ENCODE data around the gene ROBO4. TPM values are rescaled to one million over a fixed set of nuclear protein-coding genes. Genes with fewer than 3 reads are reported as not detected.

Gene ROBO4
- total RNA-seq, 1 donor from 2014 or later = not detected

DNA sequence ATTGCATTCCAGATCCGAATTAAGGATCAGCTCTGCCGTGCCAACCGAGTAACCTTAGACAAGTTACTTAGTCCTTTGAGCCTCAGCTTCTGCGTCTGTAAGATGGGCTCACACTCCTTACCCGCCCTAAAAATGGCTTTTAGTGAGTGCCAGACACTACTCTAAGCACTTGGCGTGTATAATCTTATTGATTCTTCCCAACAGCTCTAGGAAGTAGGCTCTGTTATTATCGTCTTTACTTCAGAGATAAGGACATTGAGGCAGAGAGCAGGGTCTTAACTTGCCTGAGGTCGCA lies 54.1 kb downstream of the ROBO4 start:
- intact Hi-C loops (cut with micrococcal nuclease) = loop anchor here (1.0 kb wide), 1 partner anchor 21 kb away; no protein-coding TSS in a partner anchor
- H3K4me3 Mint-ChIP-seq = no peak overlapping the region
- peaks cover 90% of the 10 kb centered on the region for H3K27me3 Mint-ChIP-seq

GRCh38 chr11:124842305-124842704 lies 55.4 kb downstream of the ROBO4 start:
- Mint-ChIP-seq H3K9me3 (no peaks in the 10 kb centered on the region), H3K4me3 (no peak overlapping the region), H3K36me3 (ENCODE audit: low read depth) (no peaks in the 10 kb centered on the region), H3K27me3 (peaks cover 89% of the 10 kb centered on the region), H3K27ac (no peak overlapping the region), H3K4me1 (peaks cover 6% of the 10 kb centered on the region)
- DNase-seq = no peak
- intact Hi-C loops (cut with micrococcal nuclease) = no loop called here

More for the DNA sequence above, 54.1 kb downstream of the ROBO4 start:
- no peak for DNase-seq
- Mint-ChIP-seq H3K9me3 (no peaks in the 10 kb centered on the region), H3K27ac (no peak overlapping the region), H3K36me3 (ENCODE audit: low read depth) (no peaks in the 10 kb centered on the region), H3K4me1 (peaks cover 6% of the 10 kb centered on the region)

DNA sequence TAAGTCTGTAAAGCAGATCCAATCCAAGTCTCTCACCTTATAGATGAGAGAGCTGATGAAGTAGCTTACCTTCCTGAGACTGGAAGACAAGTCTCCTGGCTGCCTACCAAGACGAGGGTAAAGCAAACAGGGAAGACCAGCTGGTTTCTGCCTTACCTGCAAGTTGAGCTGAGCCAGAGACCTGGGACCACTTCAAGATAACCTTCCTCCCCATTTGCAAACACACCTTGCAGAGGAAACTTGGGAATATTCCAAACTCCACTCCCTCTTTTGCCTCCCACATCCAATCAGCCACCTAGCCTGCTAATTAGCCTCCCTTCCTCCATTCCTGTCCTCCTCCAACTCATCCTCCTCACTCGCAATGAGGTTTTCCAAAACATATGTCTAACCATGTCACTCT lies 55.8 kb downstream of the ROBO4 start:
- intact Hi-C loops (cut with micrococcal nuclease) = no loop called here
- no peaks in the 10 kb centered on the region for H3K36me3 Mint-ChIP-seq (ENCODE audit: low read depth)
- no peaks in the 10 kb centered on the region for H3K9me3 Mint-ChIP-seq
- H3K4me3 Mint-ChIP-seq = no peak overlapping the region
- H3K27me3 Mint-ChIP-seq = peaks cover 89% of the 10 kb centered on the region
- H3K27ac Mint-ChIP-seq = no peak overlapping the region
- H3K4me1 Mint-ChIP-seq = peaks cover 8% of the 10 kb centered on the region
- DNase-seq = no peak

DNA sequence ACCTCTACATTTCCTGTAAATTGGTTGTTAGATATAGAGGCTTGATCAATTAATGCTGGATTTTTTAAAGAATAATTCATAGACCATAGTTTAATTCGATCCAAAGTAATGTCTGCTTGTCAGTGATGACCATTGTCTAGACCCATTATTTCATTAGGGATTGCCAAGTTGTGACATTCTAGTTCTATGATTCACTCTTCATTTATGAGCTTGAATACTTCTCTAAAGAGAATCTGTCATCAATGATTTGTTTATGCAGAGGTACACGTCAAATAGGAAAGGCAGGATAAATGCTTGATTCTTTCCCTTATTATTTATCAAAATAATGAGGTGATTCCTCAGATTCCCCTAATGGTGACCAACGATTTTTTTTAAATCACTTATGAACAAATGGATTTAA lies 56.5 kb downstream of the ROBO4 start:
- Mint-ChIP-seq H3K9me3 (no peaks in the 10 kb centered on the region), H3K27me3 (peaks cover 85% of the 10 kb centered on the region), H3K27ac (no peak overlapping the region), H3K4me1 (peaks cover 11% of the 10 kb centered on the region), H3K4me3 (no peak overlapping the region), H3K36me3 (ENCODE audit: low read depth) (no peaks in the 10 kb centered on the region)
- intact Hi-C loops (cut with micrococcal nuclease) = no loop called here
- DNase-seq = no peak

GRCh38 chr11:124840666-124841065 lies 57.0 kb downstream of the ROBO4 start:
- DNase-seq = no peak
- no peak overlapping the region for H3K27ac Mint-ChIP-seq
- intact Hi-C loops (cut with micrococcal nuclease) = no loop called here
- H3K27me3 Mint-ChIP-seq = peaks cover 83% of the 10 kb centered on the region
- H3K9me3 Mint-ChIP-seq = no peaks in the 10 kb centered on the region
- no peaks in the 10 kb centered on the region for H3K36me3 Mint-ChIP-seq (ENCODE audit: low read depth)
- peaks cover 13% of the 10 kb centered on the region for H3K4me1 Mint-ChIP-seq
- no peak overlapping the region for H3K4me3 Mint-ChIP-seq

DNA sequence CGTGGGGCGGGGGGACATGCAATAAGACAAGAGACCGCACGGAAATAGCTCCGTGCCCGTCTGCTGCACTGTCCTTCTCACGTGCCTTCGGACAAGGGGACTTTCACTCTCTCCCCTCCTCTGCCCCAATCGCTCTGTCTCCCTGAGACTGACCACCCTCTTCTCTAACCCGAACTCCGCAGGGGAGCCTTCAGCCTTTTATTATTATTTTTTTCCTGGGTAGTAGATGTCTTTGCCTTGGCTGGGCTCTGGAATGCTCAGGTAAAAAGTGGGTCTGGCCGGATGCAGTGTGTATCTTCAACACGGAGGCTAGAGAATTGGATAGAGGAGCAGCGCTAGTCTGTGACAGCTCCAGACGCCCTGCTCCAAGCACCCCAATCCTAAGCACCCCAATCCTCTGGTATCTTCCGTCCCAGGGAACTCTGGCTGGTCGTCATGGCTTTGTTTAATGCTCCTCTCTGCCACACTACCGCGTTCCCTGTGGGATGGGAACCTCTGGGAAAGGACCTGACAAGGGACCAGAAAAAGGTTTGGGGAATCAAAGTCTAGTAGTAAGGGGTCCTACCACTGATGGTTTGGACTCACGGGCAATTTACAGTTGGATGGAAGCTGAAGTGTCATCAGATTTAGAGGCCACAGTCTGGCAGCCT lies 57.6 kb downstream of the ROBO4 start:
- Mint-ChIP-seq H3K9me3 (no peaks in the 10 kb centered on the region), H3K4me1 (peaks cover 13% of the 10 kb centered on the region), H3K27me3 (peaks cover 79% of the 10 kb centered on the region), H3K4me3 (peak overlapping the region; percentile 55), H3K36me3 (ENCODE audit: low read depth) (no peaks in the 10 kb centered on the region), H3K27ac (no peak overlapping the region)
- intact Hi-C loops (cut with micrococcal nuclease) = no loop called here
- DNase-seq = no peak

- peak; percentile 57 for DNase-seq
- Mint-ChIP-seq H3K4me1 (peaks cover 13% of the 10 kb centered on the region), H3K9me3 (no peaks in the 10 kb centered on the region), H3K27me3 (peaks cover 77% of the 10 kb centered on the region), H3K36me3 (ENCODE audit: low read depth) (no peaks in the 10 kb centered on the region), H3K27ac (no peak overlapping the region), H3K4me3 (peak overlapping the region; percentile 55)
- intact Hi-C loops (cut with micrococcal nuclease) = no loop called here
Measured at GRCh38 chr11:124839128-124839971, 58.3 kb downstream of the ROBO4 start.

DNA sequence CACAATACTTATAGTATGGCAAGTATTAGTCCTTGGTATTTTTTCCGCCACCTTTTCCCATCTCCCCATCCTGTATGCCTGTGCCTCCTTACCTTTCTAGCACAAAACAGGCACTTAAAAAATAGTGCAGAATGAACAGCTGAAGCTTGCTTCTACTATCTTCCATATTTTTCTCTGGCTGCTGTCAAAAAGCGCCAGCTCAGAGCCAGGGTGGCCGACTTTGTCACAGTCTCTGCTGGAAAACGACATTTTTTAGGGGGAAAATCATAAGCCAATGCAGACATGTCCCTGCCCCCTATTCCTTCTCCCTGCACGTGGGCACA lies 58.9 kb downstream of the ROBO4 start:
- peaks cover 13% of the 10 kb centered on the region for H3K4me1 Mint-ChIP-seq
- H3K27me3 Mint-ChIP-seq = peaks cover 75% of the 10 kb centered on the region
- H3K27ac Mint-ChIP-seq = no peak overlapping the region
- no peak overlapping the region for H3K4me3 Mint-ChIP-seq
- intact Hi-C loops (cut with micrococcal nuclease) = no loop called here
- no peaks in the 10 kb centered on the region for H3K9me3 Mint-ChIP-seq
- no peaks in the 10 kb centered on the region for H3K36me3 Mint-ChIP-seq (ENCODE audit: low read depth)
- DNase-seq = no peak

DNA sequence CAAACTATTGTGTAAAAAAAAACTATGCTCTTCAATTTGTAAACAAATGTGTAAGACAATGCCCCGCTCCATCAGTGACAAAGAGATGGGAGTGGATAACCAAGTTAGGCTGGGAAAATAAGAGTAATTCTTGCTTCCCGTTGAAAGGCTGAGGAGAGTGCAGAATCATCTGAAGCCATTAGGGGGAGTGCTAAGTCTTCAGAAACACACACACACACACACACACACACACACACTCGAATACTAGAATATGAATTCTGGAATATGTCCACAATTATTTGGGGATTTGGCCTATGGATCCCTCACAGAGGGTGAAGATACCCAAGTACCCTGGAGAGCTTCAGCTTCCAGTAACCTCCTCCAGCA lies 60.2 kb downstream of the ROBO4 start:
- no peak overlapping the region for H3K27ac Mint-ChIP-seq
- peaks cover 74% of the 10 kb centered on the region for H3K27me3 Mint-ChIP-seq
- no peaks in the 10 kb centered on the region for H3K9me3 Mint-ChIP-seq
- no peak overlapping the region for H3K4me3 Mint-ChIP-seq
- H3K36me3 Mint-ChIP-seq (ENCODE audit: low read depth) = no peaks in the 10 kb centered on the region
- intact Hi-C loops (cut with micrococcal nuclease) = loop anchor here (1.0 to 2.0 kb wide), 6 partner anchors 29 to 193 kb away; partner anchors contain the start of gene MSANTD2
- peak; percentile 64 for DNase-seq
- peaks cover 13% of the 10 kb centered on the region for H3K4me1 Mint-ChIP-seq

- H3K4me1 Mint-ChIP-seq = peaks cover 13% of the 10 kb centered on the region
- no peak for DNase-seq
- H3K27me3 Mint-ChIP-seq = peaks cover 65% of the 10 kb centered on the region
- intact Hi-C loops (cut with micrococcal nuclease) = loop anchor here (2.0 kb wide), 1 partner anchor 35 kb away; the partner anchor contains the start of gene MSANTD2
- H3K9me3 Mint-ChIP-seq = no peaks in the 10 kb centered on the region
- H3K4me3 Mint-ChIP-seq = peak overlapping the region; percentile 76
- no peak overlapping the region for H3K27ac Mint-ChIP-seq
- no peaks in the 10 kb centered on the region for H3K36me3 Mint-ChIP-seq (ENCODE audit: low read depth)
Measured at GRCh38 chr11:124835918-124836317, 61.7 kb downstream of the ROBO4 start.

DNA sequence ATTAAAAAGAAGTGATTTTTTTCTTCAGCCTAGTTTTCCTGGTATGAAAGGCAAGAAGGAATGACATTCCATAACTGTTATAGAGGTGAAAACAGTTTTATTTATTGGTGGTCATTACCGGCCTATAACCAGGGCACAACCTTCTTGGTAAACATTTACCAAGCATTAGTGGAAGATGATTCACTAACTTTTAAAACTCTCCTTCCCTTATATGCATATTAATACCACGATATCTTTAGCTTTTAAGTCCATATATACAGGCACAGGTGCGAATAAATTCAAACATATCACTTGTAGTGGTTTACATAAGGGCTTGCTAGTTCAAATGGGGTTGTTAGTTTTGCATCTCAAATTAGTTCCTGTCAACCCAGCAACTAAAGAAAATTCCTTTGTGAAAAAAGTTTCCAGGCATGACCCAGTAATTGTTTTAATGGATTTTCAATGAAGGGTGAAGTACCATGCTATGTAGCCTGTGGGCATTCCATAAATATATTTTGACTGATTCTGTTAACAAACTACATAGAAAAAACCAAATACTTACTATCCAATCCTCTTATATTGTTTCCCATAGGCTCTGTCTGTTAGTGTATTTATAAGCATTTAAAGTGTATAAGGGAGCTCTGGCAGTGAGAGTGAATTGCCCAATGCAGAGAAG lies 63.0 kb downstream of the ROBO4 start:
- peaks cover 59% of the 10 kb centered on the region for H3K27me3 Mint-ChIP-seq

More for the DNA sequence above, 63.0 kb downstream of the ROBO4 start:
- no peak overlapping the region for H3K4me3 Mint-ChIP-seq
- no peaks in the 10 kb centered on the region for H3K36me3 Mint-ChIP-seq (ENCODE audit: low read depth)
- DNase-seq = no peak
- intact Hi-C loops (cut with micrococcal nuclease) = no loop called here
- H3K27ac Mint-ChIP-seq = no peak overlapping the region
- peaks cover 8% of the 10 kb centered on the region for H3K4me1 Mint-ChIP-seq
- H3K9me3 Mint-ChIP-seq = no peaks in the 10 kb centered on the region

Other genes with a start within 250 kb of the ROBO4 start
- gene SIAE, start 224.1 kb downstream of the ROBO4 start, total RNA-seq = 5.3 and 6.4 TPM in 2 replicates
- 1.6 and 2.4 TPM in 2 replicates for gene SPA17, start 224.0 kb downstream of the ROBO4 start, total RNA-seq
- 4.4 and 5.4 TPM in 2 replicates for gene NRGN, start 157.9 kb downstream of the ROBO4 start, total RNA-seq
- gene VSIG2, start 145.6 kb downstream of the ROBO4 start, total RNA-seq = 0.23 TPM in 1 of 2 replicates, not detected in the other
- 0.24 TPM in 1 of 2 replicates, not detected in the other for gene ESAM, start 135.6 kb downstream of the ROBO4 start, total RNA-seq
- gene MSANTD2, start 97.5 kb downstream of the ROBO4 start, total RNA-seq = 10.6 TPM in 2 replicates
- 6.5 and 7.7 TPM in 2 replicates for gene ROBO3, start 32.4 kb downstream of the ROBO4 start, total RNA-seq
- gene HEPN1, start 21.4 kb upstream of the ROBO4 start, total RNA-seq = not detected in 2 replicates
- gene HEPACAM, start 38.2 kb upstream of the ROBO4 start, total RNA-seq = not detected in 2 replicates
- 4.1 and 4.5 TPM in 2 replicates for gene CCDC15, start 56.3 kb upstream of the ROBO4 start, total RNA-seq
- 0.07 TPM in 2 replicates for gene SLC37A2, start 165.4 kb upstream of the ROBO4 start, total RNA-seq
- gene TMEM218, start 213.8 kb upstream of the ROBO4 start, total RNA-seq = 17.3 and 18.2 TPM in 2 replicates